ENCODE data around the gene CALCOCO1. TPM values are rescaled to one million over a fixed set of nuclear protein-coding genes. Genes with fewer than 3 reads are reported as not detected.
"Not testable (repeated sequence)": the region's sequence is repeated elsewhere in the genome, so short reads cannot be mapped to it uniquely, and the experiment has no call there.

CALCOCO1 gene, protein sequence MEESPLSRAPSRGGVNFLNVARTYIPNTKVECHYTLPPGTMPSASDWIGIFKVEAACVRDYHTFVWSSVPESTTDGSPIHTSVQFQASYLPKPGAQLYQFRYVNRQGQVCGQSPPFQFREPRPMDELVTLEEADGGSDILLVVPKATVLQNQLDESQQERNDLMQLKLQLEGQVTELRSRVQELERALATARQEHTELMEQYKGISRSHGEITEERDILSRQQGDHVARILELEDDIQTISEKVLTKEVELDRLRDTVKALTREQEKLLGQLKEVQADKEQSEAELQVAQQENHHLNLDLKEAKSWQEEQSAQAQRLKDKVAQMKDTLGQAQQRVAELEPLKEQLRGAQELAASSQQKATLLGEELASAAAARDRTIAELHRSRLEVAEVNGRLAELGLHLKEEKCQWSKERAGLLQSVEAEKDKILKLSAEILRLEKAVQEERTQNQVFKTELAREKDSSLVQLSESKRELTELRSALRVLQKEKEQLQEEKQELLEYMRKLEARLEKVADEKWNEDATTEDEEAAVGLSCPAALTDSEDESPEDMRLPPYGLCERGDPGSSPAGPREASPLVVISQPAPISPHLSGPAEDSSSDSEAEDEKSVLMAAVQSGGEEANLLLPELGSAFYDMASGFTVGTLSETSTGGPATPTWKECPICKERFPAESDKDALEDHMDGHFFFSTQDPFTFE
- 12.8 TPM for polyA plus RNA-seq (2013, experiment 1 of 2)
- 20.5 TPM for polyA plus RNA-seq (2013, experiment 2 of 2)

DNA sequence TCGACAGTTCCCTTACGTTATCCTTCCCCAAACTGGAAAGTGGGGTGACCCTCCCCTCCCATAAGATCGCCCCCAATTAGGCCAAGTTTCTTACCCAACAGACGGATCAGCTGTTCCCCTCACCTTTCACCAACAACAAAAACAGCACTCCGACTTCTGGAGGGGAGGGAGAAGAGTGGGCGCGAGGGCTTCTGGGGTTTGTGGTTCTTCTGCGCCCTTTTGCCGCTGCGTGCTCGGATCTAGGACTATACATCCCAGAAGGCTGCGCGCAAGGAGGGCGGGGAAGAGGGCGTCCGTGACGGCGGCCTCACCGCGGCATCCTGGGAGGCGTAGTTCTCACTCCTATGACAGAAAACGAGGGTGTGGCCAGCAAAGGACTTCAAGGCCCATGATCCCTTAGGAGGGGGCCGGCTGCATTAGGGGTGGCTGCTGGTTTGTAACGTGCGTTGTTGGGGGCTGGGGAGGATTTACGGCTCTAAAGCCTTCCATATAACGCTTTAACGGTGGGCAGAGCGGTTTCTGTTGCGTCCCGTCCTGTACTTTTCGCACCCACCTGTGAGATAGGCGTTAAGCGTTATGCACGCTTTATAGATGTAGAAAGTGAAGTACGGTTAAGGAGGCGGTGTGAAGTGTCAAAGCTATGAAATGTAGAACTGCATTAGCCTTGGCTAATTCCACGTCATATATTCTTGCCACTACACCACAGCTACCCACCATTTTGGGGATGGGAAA, at the start of gene CALCOCO1:
Gene CALCOCO1, minus strand, starts transcription at position 143 of the 732 bp plus-strand sequence. CDS start 2,210 bp downstream, outside the sequence.
- H3K4me3 ChIP-seq (ENCODE audit: low read length): peak within 1 kb of the TSS; percentile 80
- peak within 1 kb of the TSS; percentile 45; the same call in 1 of the 2 replicates for H3K9ac ChIP-seq (ENCODE audit: low read depth, low read length)
- H3K27ac ChIP-seq (ENCODE audit: low read depth, low read length): peak within 1 kb of the TSS; percentile 55; the same call in 1 of the 2 replicates
- H3K27me3 ChIP-seq (ENCODE audit: insufficient read depth, low read length): no peaks in the 10 kb centered on the region
- H3K9me3 ChIP-seq (ENCODE audit: insufficient read depth, low read depth, low read length): no peaks in the 10 kb centered on the region
- WGBS: under 1% methylated on average over 35 of the region's 38 CpGs
- no peaks in the 10 kb centered on the region for H3K36me3 ChIP-seq (ENCODE audit: insufficient read depth, low read length)
- H3K4me1 ChIP-seq (ENCODE audit: insufficient read depth, low read length): peaks cover 8% of the 10 kb centered on the region; the same call in 1 of the 2 replicates

DNA sequence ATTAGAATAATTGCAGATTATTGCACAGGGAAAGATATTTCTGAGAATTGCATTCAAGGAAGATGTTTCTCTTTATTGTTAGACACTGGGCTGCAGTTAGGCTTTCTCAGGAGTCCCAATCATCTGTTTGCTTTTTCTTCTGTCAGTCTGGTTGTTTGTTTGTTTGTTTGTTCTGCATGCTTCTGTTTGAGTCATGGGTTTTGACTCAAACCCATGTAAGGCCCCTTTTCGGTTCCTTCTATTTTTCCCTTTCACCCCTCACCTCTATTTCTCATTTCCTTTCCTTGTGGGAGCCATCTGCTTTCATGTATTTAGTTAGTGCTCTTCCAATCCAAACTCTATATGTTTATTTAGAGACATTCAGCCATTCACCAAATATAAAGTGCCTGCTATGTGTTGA, 49.6 kb upstream of the CALCOCO1 start:
- Histone ChIP-seq H3K9ac (ENCODE audit: low read depth, low read length) (no peak overlapping the region), H3K9me3 (ENCODE audit: insufficient read depth, low read depth, low read length) (no peaks in the 10 kb centered on the region), H3K27me3 (ENCODE audit: insufficient read depth, low read length) (peaks cover 50% of the 10 kb centered on the region; the same call in 1 of the 2 replicates), H3K4me1 (ENCODE audit: insufficient read depth, low read length) (no peaks in the 10 kb centered on the region), H3K36me3 (ENCODE audit: insufficient read depth, low read length) (no peaks in the 10 kb centered on the region), H3K27ac (ENCODE audit: low read depth, low read length) (no peak overlapping the region), H3K4me3 (ENCODE audit: low read length) (no peak overlapping the region)
- 86% methylated on average over 1 of the region's 1 CpG for WGBS

DNA sequence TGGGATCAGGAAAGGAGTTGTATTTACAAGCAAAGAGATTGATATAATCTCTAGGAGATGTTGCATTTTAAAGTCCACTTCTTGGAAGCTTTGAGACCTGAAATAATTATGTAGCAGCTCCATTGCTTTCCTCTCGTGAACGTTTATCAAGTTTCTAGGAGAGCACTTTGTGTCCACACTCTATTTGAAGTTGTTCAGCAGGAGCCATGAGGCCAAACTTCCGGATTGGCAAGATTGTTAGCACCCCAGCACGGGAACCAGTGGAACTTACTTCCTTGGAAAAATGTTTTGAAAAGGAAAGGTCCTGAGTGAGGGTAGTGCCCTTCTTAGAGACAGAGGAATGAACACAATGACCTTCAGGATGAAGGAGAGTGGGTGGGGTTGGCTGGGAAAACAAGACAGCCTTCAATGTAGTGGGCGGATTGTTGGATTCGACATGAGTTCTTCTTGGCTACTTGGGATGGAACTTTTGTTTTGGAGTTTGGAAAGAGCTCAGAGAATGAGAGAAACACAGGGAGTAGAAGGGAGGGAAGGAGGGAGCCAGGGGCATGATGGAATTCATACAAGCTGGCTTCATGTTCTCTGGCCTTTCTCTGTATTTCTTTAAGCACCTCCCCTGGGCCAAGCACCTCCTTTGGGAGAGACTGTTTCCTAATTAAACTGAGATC, 48.4 kb upstream of the CALCOCO1 start:
- H3K9ac ChIP-seq (ENCODE audit: low read depth, low read length): no peak overlapping the region
- no peaks in the 10 kb centered on the region for H3K36me3 ChIP-seq (ENCODE audit: insufficient read depth, low read length)
- WGBS: 89% methylated on average over 6 of the region's 6 CpGs
- H3K9me3 ChIP-seq (ENCODE audit: insufficient read depth, low read depth, low read length): no peaks in the 10 kb centered on the region
- H3K4me3 ChIP-seq (ENCODE audit: low read length): no peak overlapping the region
- H3K27ac ChIP-seq (ENCODE audit: low read depth, low read length): no peak overlapping the region
- peaks cover 52% of the 10 kb centered on the region for H3K27me3 ChIP-seq (ENCODE audit: insufficient read depth, low read length)
- no peaks in the 10 kb centered on the region for H3K4me1 ChIP-seq (ENCODE audit: insufficient read depth, low read length)

GRCh38 chr12:53770281-53770680, 43.0 kb upstream of the CALCOCO1 start:
- no peak overlapping the region for H3K9ac ChIP-seq (ENCODE audit: low read depth, low read length)
- H3K4me3 ChIP-seq (ENCODE audit: low read length): no peak overlapping the region
- no peaks in the 10 kb centered on the region for H3K4me1 ChIP-seq (ENCODE audit: insufficient read depth, low read length)
- H3K27me3 ChIP-seq (ENCODE audit: insufficient read depth, low read length): peaks cover 72% of the 10 kb centered on the region
- no peaks in the 10 kb centered on the region for H3K9me3 ChIP-seq (ENCODE audit: insufficient read depth, low read depth, low read length)
- no peak overlapping the region for H3K27ac ChIP-seq (ENCODE audit: low read depth, low read length)
- H3K36me3 ChIP-seq (ENCODE audit: insufficient read depth, low read length): no peaks in the 10 kb centered on the region

DNA sequence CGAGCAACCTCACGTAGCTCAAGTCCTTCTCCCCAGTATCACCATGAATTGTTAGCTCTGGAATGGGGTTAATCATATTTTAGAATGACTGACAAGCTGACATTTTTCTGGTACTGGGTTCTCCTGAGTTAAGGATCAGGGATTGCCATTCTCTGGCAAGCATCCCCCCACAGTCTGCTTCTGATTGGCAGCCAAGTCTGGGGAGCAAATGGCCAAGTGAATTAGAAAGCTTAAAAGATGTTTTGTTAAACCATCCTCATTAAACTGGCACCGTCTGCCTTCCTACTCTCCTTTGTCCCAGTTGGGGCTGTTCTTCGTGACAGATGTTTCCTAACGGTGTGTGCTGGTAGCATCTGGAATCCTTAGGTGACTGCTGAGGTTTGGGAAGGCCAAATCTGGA, 41.7 kb upstream of the CALCOCO1 start:
- H3K9me3 ChIP-seq (ENCODE audit: insufficient read depth, low read depth, low read length): no peaks in the 10 kb centered on the region
- H3K27ac ChIP-seq (ENCODE audit: low read depth, low read length): no peak overlapping the region
- H3K36me3 ChIP-seq (ENCODE audit: insufficient read depth, low read length): no peaks in the 10 kb centered on the region
- H3K27me3 ChIP-seq (ENCODE audit: insufficient read depth, low read length): peaks cover 81% of the 10 kb centered on the region
- no peak overlapping the region for H3K4me3 ChIP-seq (ENCODE audit: low read length)
- no peak overlapping the region for H3K9ac ChIP-seq (ENCODE audit: low read depth, low read length)
- no peaks in the 10 kb centered on the region for H3K4me1 ChIP-seq (ENCODE audit: insufficient read depth, low read length)
- 89% methylated on average over 5 of the region's 5 CpGs for WGBS

- no peaks in the 10 kb centered on the region for H3K4me1 ChIP-seq (ENCODE audit: insufficient read depth, low read length)
- H3K27ac ChIP-seq (ENCODE audit: low read depth, low read length): no peak overlapping the region
- H3K36me3 ChIP-seq (ENCODE audit: insufficient read depth, low read length): no peaks in the 10 kb centered on the region
- H3K27me3 ChIP-seq (ENCODE audit: insufficient read depth, low read length): peaks cover 90% of the 10 kb centered on the region
- no peak overlapping the region for H3K9ac ChIP-seq (ENCODE audit: low read depth, low read length)
- no peak overlapping the region for H3K4me3 ChIP-seq (ENCODE audit: low read length)
- 80% methylated on average over 3 of the region's 3 CpGs for WGBS
- no peaks in the 10 kb centered on the region for H3K9me3 ChIP-seq (ENCODE audit: insufficient read depth, low read depth, low read length)
These were observed 39.6 kb upstream of the CALCOCO1 start for GRCh38 chr12:53766881-53767280.

- no peak overlapping the region for H3K9ac ChIP-seq (ENCODE audit: low read depth, low read length)
- 94% methylated on average over 2 of the region's 2 CpGs for WGBS
- H3K9me3 ChIP-seq (ENCODE audit: insufficient read depth, low read depth, low read length): no peaks in the 10 kb centered on the region
- H3K4me1 ChIP-seq (ENCODE audit: insufficient read depth, low read length): no peaks in the 10 kb centered on the region
- no peaks in the 10 kb centered on the region for H3K36me3 ChIP-seq (ENCODE audit: insufficient read depth, low read length)
- H3K4me3 ChIP-seq (ENCODE audit: low read length): no peak overlapping the region
- peaks cover 86% of the 10 kb centered on the region for H3K27me3 ChIP-seq (ENCODE audit: insufficient read depth, low read length)
- no peak overlapping the region for H3K27ac ChIP-seq (ENCODE audit: low read depth, low read length)
These were observed 38.6 kb upstream of the CALCOCO1 start for GRCh38 chr12:53765891-53766290.

- Histone ChIP-seq H3K4me3 (ENCODE audit: low read length) (no peak overlapping the region), H3K9me3 (ENCODE audit: insufficient read depth, low read depth, low read length) (no peaks in the 10 kb centered on the region), H3K36me3 (ENCODE audit: insufficient read depth, low read length) (no peaks in the 10 kb centered on the region), H3K4me1 (ENCODE audit: insufficient read depth, low read length) (no peaks in the 10 kb centered on the region), H3K9ac (ENCODE audit: low read depth, low read length) (no peak overlapping the region), H3K27me3 (ENCODE audit: insufficient read depth, low read length) (peaks cover 79% of the 10 kb centered on the region), H3K27ac (ENCODE audit: low read depth, low read length) (no peak overlapping the region)
- WGBS: 87% methylated on average over 4 of the region's 4 CpGs
These were observed 37.4 kb upstream of the CALCOCO1 start for GRCh38 chr12:53764615-53765014.

GRCh38 chr12:53762793-53763192, 35.5 kb upstream of the CALCOCO1 start:
- H3K4me3 ChIP-seq (ENCODE audit: low read length); H3K4me1 ChIP-seq (ENCODE audit: insufficient read depth, low read length); H3K36me3 ChIP-seq (ENCODE audit: insufficient read depth, low read length); H3K27ac ChIP-seq (ENCODE audit: low read depth, low read length); H3K9ac ChIP-seq (ENCODE audit: low read depth, low read length); H3K9me3 ChIP-seq (ENCODE audit: insufficient read depth, low read depth, low read length): not testable (repeated sequence)
- peaks cover 82% of the 10 kb centered on the region for H3K27me3 ChIP-seq (ENCODE audit: insufficient read depth, low read length)
- WGBS: 92% methylated on average over 3 of the region's 3 CpGs

GRCh38 chr12:53761306-53761705, 34.1 kb upstream of the CALCOCO1 start:
- peaks cover 18% of the 10 kb centered on the region for H3K4me1 ChIP-seq (ENCODE audit: insufficient read depth, low read length)
- H3K4me3 ChIP-seq (ENCODE audit: low read length): no peak overlapping the region
- H3K9me3 ChIP-seq (ENCODE audit: insufficient read depth, low read depth, low read length): no peaks in the 10 kb centered on the region
- peaks cover 75% of the 10 kb centered on the region for H3K27me3 ChIP-seq (ENCODE audit: insufficient read depth, low read length)
- H3K27ac ChIP-seq (ENCODE audit: low read depth, low read length): no peak overlapping the region
- no peaks in the 10 kb centered on the region for H3K36me3 ChIP-seq (ENCODE audit: insufficient read depth, low read length)
- no peak overlapping the region for H3K9ac ChIP-seq (ENCODE audit: low read depth, low read length)
